Cerebellar nuclear complex (tissue), 1 donor: ENCODE data around the gene PPP1R3D.

Experiments
- DNase-seq, 2 experiments: peaks; one replicate each; lab custom pipeline; 2025; lab: John Stamatoyannopoulos, UW

Gene PPP1R3D

DNA sequence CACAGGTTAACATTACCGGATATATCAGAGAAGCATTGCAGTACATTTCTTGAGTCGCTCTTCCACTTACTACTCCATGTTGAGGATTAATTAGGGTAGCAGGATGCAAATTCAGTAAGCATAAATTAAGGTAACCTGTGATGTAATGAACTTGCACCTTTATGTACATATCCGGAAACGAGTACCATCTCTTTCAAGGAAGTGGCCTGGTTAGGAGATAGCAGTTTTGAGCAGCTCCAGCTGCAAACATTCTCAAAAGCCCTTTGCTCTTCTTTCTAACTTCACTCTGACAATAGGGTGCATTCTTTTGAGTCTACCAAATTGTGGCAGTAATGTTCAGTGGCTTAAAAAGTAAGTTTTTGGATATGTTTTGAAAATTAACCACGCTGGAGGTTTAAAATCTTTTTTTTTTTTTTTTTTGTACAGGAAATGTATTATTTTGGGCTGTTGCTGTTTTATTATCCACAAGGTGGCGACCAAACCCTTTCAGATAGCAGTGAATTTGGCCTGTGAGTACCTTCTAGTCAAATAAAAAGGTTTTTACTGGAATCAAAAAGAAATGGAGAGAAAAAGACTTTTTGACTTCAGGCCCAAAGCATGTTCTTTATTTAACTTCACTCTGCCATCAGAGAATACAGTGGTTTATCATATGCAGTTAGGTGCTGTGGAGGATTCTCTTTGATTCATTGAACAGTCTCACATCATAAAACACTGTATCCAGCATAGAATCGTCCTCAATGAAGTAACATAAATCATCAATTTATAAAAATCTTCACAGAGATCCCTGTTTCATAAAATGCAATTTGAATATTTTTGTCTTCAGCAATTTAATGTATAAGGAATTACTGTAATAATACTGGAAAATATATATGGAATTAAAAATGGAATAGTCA, 9.0 kb upstream of the PPP1R3D start:
- peak in 1 of 2 experiments; percentile 31 for DNase-seq

- DNase-seq = no peak
These were observed 8.1 kb upstream of the PPP1R3D start for GRCh38 chr20:59948212-59948611.

- DNase-seq = no peak
These were observed 7.3 kb upstream of the PPP1R3D start for GRCh38 chr20:59947376-59947775.

DNA sequence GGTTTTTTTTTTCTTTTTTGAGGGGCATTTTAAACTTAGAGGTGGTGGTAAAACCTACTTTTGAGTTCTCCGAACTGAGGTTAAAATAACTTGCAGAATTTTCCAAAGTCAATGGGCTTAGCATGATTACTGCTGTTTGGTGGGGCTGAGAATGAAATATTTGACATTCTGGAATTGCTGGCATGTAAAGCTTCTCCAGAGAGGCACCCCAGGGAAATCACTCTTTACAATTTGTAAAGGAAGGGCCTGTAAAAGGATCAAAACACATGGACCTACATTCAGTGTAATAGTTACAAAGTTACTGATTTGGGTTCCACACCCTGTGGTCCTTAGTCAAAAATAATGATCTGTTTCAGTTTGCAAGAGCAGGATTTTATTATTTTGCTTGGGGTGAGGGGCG, 5.6 kb upstream of the PPP1R3D start:
- no peak for DNase-seq

DNA sequence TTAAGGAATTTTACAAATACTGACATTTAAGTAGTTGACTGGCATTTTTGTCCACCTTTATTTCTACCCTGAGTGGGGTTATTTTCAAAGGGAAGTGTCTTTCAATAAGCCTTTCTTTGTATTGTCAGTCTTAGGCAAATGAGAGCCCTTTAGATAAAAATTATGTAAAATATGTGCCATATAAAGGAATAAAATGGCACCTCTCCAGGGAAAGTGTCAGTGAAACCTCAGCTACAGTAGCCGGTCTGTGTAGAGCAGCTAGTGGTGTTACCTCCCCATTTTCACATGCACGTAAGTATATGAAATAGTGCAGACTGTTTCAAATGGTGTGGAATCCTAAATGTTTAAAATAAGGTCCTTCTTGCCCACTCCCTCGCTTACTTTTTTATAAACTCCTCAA, 5.1 kb upstream of the PPP1R3D start:
- DNase-seq = no peak

- DNase-seq = no peak
These were observed 4.6 kb upstream of the PPP1R3D start for GRCh38 chr20:59944726-59945125.

GRCh38 chr20:59942245-59942644, 2.1 kb upstream of the PPP1R3D start:
- DNase-seq = no peak

GRCh38 chr20:59940956-59941294, 820 bp upstream of the PPP1R3D start:
- peak in 1 of 2 experiments; percentile 61 for DNase-seq

- DNase-seq = no peak
These were observed 301 bp downstream of the PPP1R3D start for GRCh38 chr20:59939879-59940128.

- no peak for DNase-seq
These were observed 840 bp downstream of the PPP1R3D start for GRCh38 chr20:59939052-59939878.

DNA sequence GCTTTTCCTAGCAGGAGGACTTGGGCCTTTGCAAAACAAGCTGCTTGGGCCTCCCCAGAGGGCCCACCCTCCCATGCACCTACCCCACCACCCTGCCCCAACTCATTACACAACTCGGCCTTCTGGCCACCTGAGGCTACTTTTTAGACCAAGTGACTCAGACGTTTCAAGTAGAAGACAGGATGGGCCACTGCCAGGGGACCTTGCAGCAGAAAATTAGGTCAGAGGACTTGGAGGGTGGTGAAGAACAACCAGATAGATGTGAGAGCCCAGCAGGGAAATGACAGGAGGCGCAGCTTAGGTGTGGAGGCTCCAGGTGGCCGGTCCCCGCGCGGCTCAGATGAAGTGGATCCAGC, 1.4 kb downstream of the PPP1R3D start:
- DNase-seq = no peak

DNA sequence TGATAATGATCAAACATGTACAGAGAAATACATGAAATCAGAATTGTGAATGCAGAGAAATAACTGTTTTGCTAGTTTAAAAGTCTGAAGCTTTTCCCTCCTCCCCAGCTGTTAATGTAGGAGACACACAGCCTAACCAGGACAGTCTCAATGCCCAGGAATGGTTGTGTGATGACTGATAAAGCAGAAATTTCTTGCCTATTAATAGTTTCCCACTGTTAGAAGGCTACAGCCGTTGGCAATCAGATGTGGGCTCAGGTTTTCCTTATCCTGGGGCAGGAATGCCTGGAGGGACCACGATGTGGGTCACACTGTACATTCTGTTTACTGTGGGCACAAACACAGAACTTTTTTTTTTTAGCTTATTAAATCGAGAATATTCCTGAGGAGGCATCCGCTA, 1.9 kb downstream of the PPP1R3D start:
- DNase-seq = no peak

GRCh38 chr20:59937150-59937549, 3.0 kb downstream of the PPP1R3D start:
- no peak for DNase-seq

DNA sequence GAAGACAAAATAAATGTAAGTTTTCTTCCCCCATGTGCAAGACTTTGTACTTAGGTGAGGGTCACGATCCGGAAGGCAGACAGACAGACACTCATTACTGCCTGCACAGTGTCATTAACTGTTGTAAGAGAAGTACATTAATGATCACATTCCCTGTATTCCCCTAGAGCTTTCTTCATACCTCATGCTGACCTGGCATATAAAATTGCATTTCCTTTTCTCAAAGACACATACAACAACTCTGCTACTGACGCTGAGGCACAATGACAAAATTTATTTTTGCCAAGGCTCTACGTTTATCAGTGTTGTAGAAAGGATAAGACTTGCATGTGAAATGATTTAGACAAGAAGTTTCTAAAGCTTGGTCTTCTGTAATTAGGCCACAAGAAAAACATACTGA, 3.7 kb downstream of the PPP1R3D start:
- DNase-seq = no peak

DNA sequence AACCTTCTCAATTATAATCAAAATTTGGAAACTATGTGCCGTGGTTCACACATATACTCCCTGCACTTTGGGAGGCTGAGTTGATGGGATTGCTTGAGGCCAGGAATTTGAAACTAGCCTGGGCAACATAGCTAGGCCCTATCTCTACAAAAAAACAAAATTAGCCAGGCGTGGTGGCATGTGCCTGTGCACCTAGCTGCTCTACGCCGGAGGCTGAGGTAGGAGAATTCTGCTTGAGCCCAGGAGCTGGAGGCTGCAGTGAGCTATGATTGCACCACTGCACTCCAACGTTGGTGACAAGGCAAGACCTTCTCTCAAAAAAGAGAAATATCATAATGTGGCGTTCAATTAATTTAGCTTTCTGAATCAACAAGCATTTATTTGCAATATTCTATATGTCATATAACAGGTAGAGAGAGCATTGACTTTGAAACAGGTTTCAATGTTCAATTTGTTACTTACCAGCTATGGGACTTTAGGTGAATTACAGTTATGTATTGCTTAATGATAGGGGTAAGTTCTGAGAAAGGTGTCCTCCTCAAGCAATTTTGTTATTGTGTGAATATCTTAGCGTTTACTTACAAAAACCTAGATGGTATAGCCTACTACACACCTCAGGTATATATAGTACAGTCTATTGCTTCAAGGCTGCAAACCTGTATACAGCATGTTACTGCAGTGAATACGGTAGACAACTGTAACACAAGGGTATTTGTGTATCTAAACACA, 4.5 kb downstream of the PPP1R3D start:
- DNase-seq = no peak

DNA sequence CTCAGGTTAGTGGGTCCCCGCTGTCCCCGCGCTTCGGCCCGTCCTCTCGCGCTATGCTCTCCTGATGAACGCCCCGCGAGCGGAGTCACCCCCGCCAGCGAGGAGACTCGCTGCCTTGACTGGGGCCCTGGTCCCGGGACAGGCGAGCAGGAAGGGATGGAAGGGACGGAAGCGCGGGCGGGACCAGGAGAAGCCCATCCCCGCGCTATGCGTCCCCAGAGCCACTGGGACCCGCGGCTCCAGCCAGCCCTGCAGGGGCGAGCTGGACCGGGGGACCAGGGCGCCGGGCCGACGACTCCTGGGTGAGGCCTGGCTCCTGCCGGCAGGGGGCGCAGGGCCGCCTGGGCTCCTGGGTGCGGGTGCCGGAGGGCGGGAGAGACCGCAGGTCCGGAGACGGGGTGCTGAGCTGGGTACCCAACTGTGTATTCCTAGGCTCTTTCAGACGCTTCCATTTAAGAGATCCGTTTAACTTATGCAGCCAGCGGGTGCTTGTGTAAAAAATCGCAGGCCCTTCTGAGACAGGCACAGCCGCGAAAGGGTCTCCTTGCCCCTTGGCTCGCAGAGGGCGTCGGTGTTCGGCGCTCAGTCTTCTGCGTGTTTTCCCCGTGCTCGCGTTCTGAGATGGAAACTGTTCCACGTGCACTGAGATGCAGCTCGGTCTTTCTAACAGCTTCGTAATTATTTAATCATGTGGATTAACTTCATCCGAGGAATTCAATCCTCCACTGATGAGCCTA, 6.1 kb downstream of the PPP1R3D start:
- no peak for DNase-seq

GRCh38 chr20:59933296-59933848, 6.7 kb downstream of the PPP1R3D start, which contains the start of gene SYCP2:
SYCP2 (minus strand) TSS chr20:59933637; CDS start chr20:59922413, 11,224 bp downstream.
- DNase-seq = no peak

DNA sequence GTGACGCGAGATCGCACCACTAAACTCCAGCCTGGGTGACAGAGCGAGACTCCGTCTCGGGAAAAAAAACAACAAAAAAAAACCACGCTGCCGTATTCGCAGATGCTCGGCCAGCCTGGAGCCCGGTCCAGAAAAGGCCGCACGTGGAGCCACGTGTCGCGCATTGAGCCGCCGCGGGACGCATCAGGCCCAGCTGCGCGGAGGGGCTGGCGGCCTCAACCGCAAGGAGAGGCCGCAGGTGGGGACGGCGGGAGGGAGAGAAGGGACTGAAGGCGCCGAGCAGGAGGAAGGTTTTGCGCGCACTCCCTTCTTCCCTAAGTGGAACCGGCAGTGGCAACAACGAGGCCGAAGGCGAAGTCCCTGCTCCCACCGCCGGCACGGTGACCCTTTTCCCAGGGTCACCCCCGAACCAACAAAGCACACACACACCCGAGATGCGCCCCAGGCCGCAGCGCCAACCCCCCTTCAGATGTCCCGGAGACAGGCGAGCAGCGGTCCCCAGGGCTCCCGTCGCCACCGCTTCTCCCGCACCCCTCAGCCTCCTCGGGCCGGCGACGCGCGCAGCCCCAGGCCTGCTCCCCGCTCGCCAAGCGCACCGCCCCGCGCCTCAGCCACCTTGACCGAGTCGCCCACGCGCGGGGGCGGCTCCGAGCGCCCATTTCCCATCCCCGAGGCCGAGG, 7.3 kb downstream of the PPP1R3D start:
- no peak for DNase-seq

GRCh38 chr20:59931511-59932312, 8.4 kb downstream of the PPP1R3D start:
- no peak for DNase-seq

DNA sequence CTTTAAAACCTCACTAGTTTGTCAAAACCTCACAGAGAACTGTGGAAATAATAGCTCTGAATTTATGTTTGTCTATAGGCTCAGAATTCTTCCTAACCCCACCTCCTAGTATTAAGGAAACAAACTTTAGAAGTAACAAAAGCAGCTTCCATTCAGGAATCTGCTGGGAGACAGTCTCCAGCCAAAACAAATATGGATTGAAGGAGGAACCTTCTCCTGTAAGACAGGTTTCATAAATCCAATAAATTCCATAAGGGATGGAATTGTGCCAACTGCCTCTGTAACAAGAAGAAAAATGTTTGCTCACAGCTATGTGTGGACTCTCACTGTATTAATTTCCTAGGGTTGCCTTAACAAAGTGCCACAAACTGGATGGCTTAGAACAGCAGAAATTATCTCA, 14.2 kb downstream of the PPP1R3D start:
- no peak for DNase-seq
